Pericardium fibroblast (primary cell): ENCODE measurements around the gene TBX21. TPM values are rescaled to one million over a fixed set of nuclear protein-coding genes. Genes with fewer than 3 reads are reported as not detected.

ENCODE experiments used
- total RNA-seq: library from RNA; depleted of rRNA; stranded (reverse); fragments of >200 nt; gene quantifications from 2 replicates; pipeline ENCODE4 v1.2.3, GENCODE V29; 2015

Gene TBX21
- total RNA-seq, result not detected in 2 replicates

GRCh38 chr17:47733047-47733673 lies at the start of gene TBX21:
Gene TBX21, plus strand, starts transcription at chr17:47733236. Its CDS starts 219 bp downstream, at chr17:47733455.

GRCh38 chr17:47693731-47694580 lies 39.1 kb upstream of the TBX21 start, which contains the start of gene TBKBP1:
Gene TBKBP1, plus strand, starts transcription at chr17:47694161. Its CDS starts 1,952 bp downstream, at chr17:47696113.

Other genes with a start within 250 kb of the TBX21 start
- gene NPEPPS, start 202.1 kb upstream of the TBX21 start, total RNA-seq, result 40.5 and 56.0 TPM in 2 replicates
- gene KPNB1, start 83.3 kb upstream of the TBX21 start, total RNA-seq, result 182 and 186 TPM in 2 replicates
- gene TBKBP1, start 39.1 kb upstream of the TBX21 start, total RNA-seq, result 13.6 and 16.9 TPM in 2 replicates
- 6.4 and 10.0 TPM in 2 replicates for gene OSBPL7, start 88.6 kb downstream of the TBX21 start, total RNA-seq
- gene MRPL10, start 98.3 kb downstream of the TBX21 start, total RNA-seq, result 31.0 and 45.8 TPM in 2 replicates
- 0.60 TPM in 1 of 2 replicates, not detected in the other for gene LRRC46, start 98.4 kb downstream of the TBX21 start, total RNA-seq
- 26.6 and 40.6 TPM in 2 replicates for gene SCRN2, start 108.0 kb downstream of the TBX21 start, total RNA-seq
- 0.26 TPM in 1 of 2 replicates, not detected in the other for gene SP6, start 117.9 kb downstream of the TBX21 start, total RNA-seq
- gene SP2, start 163.0 kb downstream of the TBX21 start, total RNA-seq, result 1.9 and 8.1 TPM in 2 replicates
- 29.5 and 33.3 TPM in 2 replicates for gene PNPO, start 208.3 kb downstream of the TBX21 start, total RNA-seq
- not detected in 2 replicates for gene PRR15L, start 224.6 kb downstream of the TBX21 start, total RNA-seq
- gene CDK5RAP3, start 237.9 kb downstream of the TBX21 start, total RNA-seq, result 59.7 and 59.8 TPM in 2 replicates